Neural cell (in vitro differentiated cells): ENCODE results near the gene CLEC14A. TPM values are rescaled to one million over a fixed set of nuclear protein-coding genes. Genes with fewer than 3 reads are reported as not detected.

Experiments used
- H2AFZ ChIP-seq: fragments of 200-600, 300-800 bp; sonication (generic), shearing (Covaris generic); 2 replicates; pipeline ENCODE4 v1.6.0; 2014; ENCODE audit warnings: low read depth, mild to moderate bottlenecking, antibody characterized with exemption, low read length, moderate library complexity
- H3F3A ChIP-seq: fragments of 200-600 bp; shearing (Covaris generic); 2 replicates; pipeline ENCODE4 v1.6.1; 2016; ENCODE audit warnings: mild to moderate bottlenecking, moderate library complexity, mixed read lengths, antibody characterized with exemption, low read length; ENCODE audit not compliant: insufficient read depth, poor library complexity, severe bottlenecking
- H3K27ac ChIP-seq: fragments of 200-600, 300-800 bp; sonication (generic), shearing (Covaris generic); 2 replicates; pipeline ENCODE4 v1.5.1; 2014; ENCODE audit warnings: mild to moderate bottlenecking, low read length, moderate library complexity
- H3K27me3 ChIP-seq: fragments of 300-800, 200-600 bp; sonication (generic), shearing (Covaris generic); 2 replicates; pipeline ENCODE4 v1.6.0; 2014; ENCODE audit warnings: mild to moderate bottlenecking, low read depth, low read length, moderate library complexity; ENCODE audit not compliant: insufficient read depth
- H3K36me3 ChIP-seq: fragments of 300-800, 200-600 bp; sonication (generic), shearing (Covaris generic); 2 replicates; pipeline ENCODE4 v1.5.1; 2014; ENCODE audit warnings: mild to moderate bottlenecking, antibody characterized with exemption, low read length, moderate library complexity; ENCODE audit not compliant: insufficient read depth
- H3K4me2 ChIP-seq: fragments of 300-800, 200-600 bp; sonication (generic), shearing (Covaris generic); 2 replicates; pipeline ENCODE4 v1.6.0; 2014; ENCODE audit warnings: mild to moderate bottlenecking, low read length
- H3K4me3 ChIP-seq: fragments of 300-800, 200-600 bp; sonication (generic), shearing (Covaris generic); 2 replicates; pipeline ENCODE4 v1.5.1; 2014; ENCODE audit warnings: mild to moderate bottlenecking, low read length, moderate library complexity
- H3K79me2 ChIP-seq: fragments of 200-600 bp; shearing (Covaris generic); replicated peaks from 2 replicates; pipeline ENCODE4 v1.6.0; 2014; ENCODE audit warnings: mild to moderate bottlenecking, low read length, moderate library complexity; ENCODE audit not compliant: insufficient read depth
- H3K9ac ChIP-seq: fragments of 300-800, 200-600 bp; sonication (generic), shearing (Covaris generic); 2 replicates; pipeline ENCODE4 v1.6.1; 2016; ENCODE audit warnings: mild to moderate bottlenecking, low read length, mixed read lengths
- H3K9me2 ChIP-seq: fragments of 200-600 bp; shearing (Covaris generic); 2 replicates; pipeline ENCODE4 v1.6.1; 2016; ENCODE audit warnings: mild to moderate bottlenecking, low read length, mixed read lengths; ENCODE audit not compliant: insufficient read depth
- H3K9me3 ChIP-seq: fragments of 200-600, 300-800 bp; sonication (generic), shearing (Covaris generic); 2 replicates; pipeline ENCODE4 v1.6.1; 2016; ENCODE audit warnings: mild to moderate bottlenecking, mixed run types, low read length, moderate library complexity, mixed read lengths
- H4K20me1 ChIP-seq: fragments of 200-600 bp; shearing (Covaris generic); 2 replicates; pipeline ENCODE4 v1.6.1; 2016; ENCODE audit warnings: mild to moderate bottlenecking, mixed run types; ENCODE audit not compliant: insufficient read depth
- CTCF ChIP-seq: fragments of 450-650 bp; IDR thresholded peaks from 2 replicates; pipeline ENCODE4 v1.5.1; 2014; ENCODE audit warnings: antibody characterized with exemption, mild to moderate bottlenecking, moderate library complexity; ENCODE audit not compliant: poor library complexity, severe bottlenecking
- EP300 ChIP-seq: fragments of 450-650 bp; conservative IDR thresholded peaks from 2 replicates; pipeline ENCODE4 v1.6.1; 2014; ENCODE audit warnings: antibody characterized with exemption, mild to moderate bottlenecking, moderate library complexity; ENCODE audit not compliant: poor library complexity, severe bottlenecking
- EZH2 ChIP-seq: fragments of 200-600, 300-800 bp; shearing (Covaris generic), sonication (generic); IDR thresholded peaks from 2 replicates; pipeline ENCODE4 v1.6.1; 2014; ENCODE audit warnings: antibody characterized with exemption, low read length, borderline replicate concordance, mild to moderate bottlenecking; ENCODE audit not compliant: insufficient read depth, poor library complexity, severe bottlenecking
- MXI1 ChIP-seq: fragments of 450-650 bp; conservative IDR thresholded peaks from 2 replicates; pipeline ENCODE4 v1.6.1; 2014; ENCODE audit warnings: antibody characterized with exemption, mild to moderate bottlenecking; ENCODE audit not compliant: poor library complexity, severe bottlenecking
- POLR2AphosphoS5 ChIP-seq: IDR thresholded peaks from 2 replicates; pipeline ENCODE4 v1.6.1; 2012
- RAD21 ChIP-seq: fragments of 450-650 bp; conservative IDR thresholded peaks from 2 replicates; pipeline ENCODE4 v1.6.1; 2014; ENCODE audit warnings: antibody characterized with exemption, mild to moderate bottlenecking, moderate library complexity
- REST ChIP-seq: IDR thresholded peaks from 2 replicates; pipeline ENCODE4 v1.6.1; 2012; ENCODE audit warnings: borderline replicate concordance
- SMC3 ChIP-seq: fragments of 450-650 bp; conservative IDR thresholded peaks from 2 replicates; pipeline ENCODE4 v1.6.1; 2014; ENCODE audit warnings: antibody characterized with exemption, mild to moderate bottlenecking, moderate library complexity; ENCODE audit not compliant: poor library complexity
- TAF1 ChIP-seq: IDR thresholded peaks from 2 replicates; pipeline ENCODE4 v1.6.1; 2012; ENCODE audit warnings: low read depth
- polyA plus RNA-seq: library from polyadenylated mRNA; depleted of rRNA; stranded (reverse); fragments of >200 nt; gene quantifications from 2 replicates; pipeline ENCODE4 v1.2.3, GENCODE V29; 2014

Gene CLEC14A
- polyA plus RNA-seq, 1 donor from 2014 or later: 0.12 TPM

GRCh38 chr14:38226366-38226765, 29.5 kb downstream of the CLEC14A start:
- no peaks in the 10 kb centered on the region for H3K79me2 ChIP-seq
- no peaks in the 10 kb centered on the region for H3K27me3 ChIP-seq
- H3K9ac ChIP-seq: no peak overlapping the region
- no peak overlapping the region for H3K4me2 ChIP-seq
- H4K20me1 ChIP-seq: no peaks in the 10 kb centered on the region
- no peak overlapping the region for H2AFZ ChIP-seq
- no peak overlapping the region for H3K4me3 ChIP-seq
- H3K36me3 ChIP-seq: no peaks in the 10 kb centered on the region
- no peaks in the 10 kb centered on the region for H3F3A ChIP-seq
- H3K9me2 ChIP-seq: no peaks in the 10 kb centered on the region
- H3K9me3 ChIP-seq: no peaks in the 10 kb centered on the region
- TF ChIP-seq POLR2AphosphoS5: no peak
- no peak for TF ChIP-seq SMC3
- TF ChIP-seq CTCF: no peak
- TF ChIP-seq TAF1: no peak
- TF ChIP-seq EP300: no peak
- TF ChIP-seq REST: no peak
- TF ChIP-seq RAD21: no peak
- TF ChIP-seq MXI1: no peak
- no peak for TF ChIP-seq EZH2
- no peak overlapping the region for H3K27ac ChIP-seq

GRCh38 chr14:38225946-38226345, 29.9 kb downstream of the CLEC14A start:
- Histone ChIP-seq H3K4me2 (no peak overlapping the region), H3K27me3 (no peaks in the 10 kb centered on the region), H3K36me3 (no peaks in the 10 kb centered on the region), H3K79me2 (no peaks in the 10 kb centered on the region), H3K9me3 (no peaks in the 10 kb centered on the region), H3K9ac (no peak overlapping the region), H3K27ac (no peak overlapping the region), H3K9me2 (no peaks in the 10 kb centered on the region), H3K4me3 (no peak overlapping the region), H2AFZ (no peak overlapping the region), H3F3A (no peaks in the 10 kb centered on the region), H4K20me1 (no peaks in the 10 kb centered on the region)
- no peak for TF ChIP-seq EZH2
- TF ChIP-seq EP300: no peak
- no peak for TF ChIP-seq POLR2AphosphoS5
- no peak for TF ChIP-seq MXI1

- no peak overlapping the region for H3K4me3 ChIP-seq
- no peak overlapping the region for H3K27ac ChIP-seq
- H3K4me2 ChIP-seq: no peak overlapping the region
- no peak overlapping the region for H3K9ac ChIP-seq
- no peaks in the 10 kb centered on the region for H3K36me3 ChIP-seq
- H3F3A ChIP-seq: no peaks in the 10 kb centered on the region
- H3K79me2 ChIP-seq: no peaks in the 10 kb centered on the region
- no peak overlapping the region for H2AFZ ChIP-seq
- TF ChIP-seq POLR2AphosphoS5 (no peak), MXI1 (no peak), EZH2 (no peak), SMC3 (no peak)
- H3K9me3 ChIP-seq: no peaks in the 10 kb centered on the region
- no peaks in the 10 kb centered on the region for H3K9me2 ChIP-seq
- H4K20me1 ChIP-seq: no peaks in the 10 kb centered on the region
- H3K27me3 ChIP-seq: no peaks in the 10 kb centered on the region
These were observed 31.6 kb downstream of the CLEC14A start for GRCh38 chr14:38224338-38224737.
